ENCODE measurements around the gene BTBD3.

Gene BTBD3

GRCh38 chr20:11917663-11918062 is at the start of gene BTBD3:
Gene BTBD3 (plus strand): TSS chr20:11917893. CDS start chr20:11918276, 383 bp downstream.
- DNase-seq (ENCODE audit: low spot score) (no peak), FAIRE-seq (no peak)

GRCh38 chr20:11869641-11870040 is 48.1 kb upstream of the BTBD3 start:
- FAIRE-seq (no peak), DNase-seq (ENCODE audit: low spot score) (no peak)

GRCh38 chr20:11870411-11870810 is 47.3 kb upstream of the BTBD3 start:
- FAIRE-seq, result no peak
- DNase-seq (ENCODE audit: low spot score), result no peak

- FAIRE-seq (no peak), DNase-seq (ENCODE audit: low spot score) (no peak)
These were observed 41.1 kb upstream of the BTBD3 start for GRCh38 chr20:11876555-11876954.

- FAIRE-seq (no peak), DNase-seq (ENCODE audit: low spot score) (no peak)
These were observed 37.0 kb upstream of the BTBD3 start for GRCh38 chr20:11880680-11881079.

DNA sequence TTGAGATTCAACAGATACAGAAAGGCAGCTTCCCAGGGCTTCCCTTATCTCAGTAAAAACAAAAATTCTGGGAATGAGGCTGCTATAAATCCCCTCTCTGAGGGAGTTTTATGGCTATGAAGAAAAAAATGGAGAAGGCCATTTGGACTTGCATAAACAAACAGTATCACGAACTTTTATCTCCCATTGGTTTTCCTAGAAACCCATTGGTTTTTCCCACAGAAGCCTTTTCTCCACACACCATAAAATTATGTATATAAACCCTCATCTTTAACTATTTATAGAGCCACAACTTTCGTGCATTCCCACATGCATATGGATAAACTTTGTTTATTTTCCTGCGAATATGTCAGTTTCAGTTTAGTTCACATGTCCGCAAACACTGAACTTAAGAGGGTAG is 36.2 kb upstream of the BTBD3 start:
- no peak for DNase-seq (ENCODE audit: low spot score)
- no peak for FAIRE-seq

DNA sequence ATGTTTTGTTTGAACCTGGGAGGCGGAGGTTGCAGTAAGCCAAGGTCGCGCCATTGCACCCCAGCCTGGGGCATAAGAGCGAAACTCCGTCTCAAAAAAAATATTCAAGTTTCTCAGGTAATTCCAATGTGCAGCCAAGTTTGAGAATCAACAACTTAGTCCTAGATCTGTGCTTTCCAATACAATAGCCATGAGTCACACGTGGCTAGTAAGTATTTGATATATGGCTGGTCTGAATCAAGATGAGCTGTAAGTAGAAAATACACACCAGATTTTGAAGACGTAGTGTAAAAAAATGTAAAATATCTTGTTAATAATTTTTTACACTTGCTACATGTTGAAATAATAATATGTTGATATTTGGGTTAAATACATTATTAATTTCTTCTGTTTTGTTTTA is 35.0 kb upstream of the BTBD3 start:
- FAIRE-seq (no peak), DNase-seq (ENCODE audit: low spot score) (no peak)

DNA sequence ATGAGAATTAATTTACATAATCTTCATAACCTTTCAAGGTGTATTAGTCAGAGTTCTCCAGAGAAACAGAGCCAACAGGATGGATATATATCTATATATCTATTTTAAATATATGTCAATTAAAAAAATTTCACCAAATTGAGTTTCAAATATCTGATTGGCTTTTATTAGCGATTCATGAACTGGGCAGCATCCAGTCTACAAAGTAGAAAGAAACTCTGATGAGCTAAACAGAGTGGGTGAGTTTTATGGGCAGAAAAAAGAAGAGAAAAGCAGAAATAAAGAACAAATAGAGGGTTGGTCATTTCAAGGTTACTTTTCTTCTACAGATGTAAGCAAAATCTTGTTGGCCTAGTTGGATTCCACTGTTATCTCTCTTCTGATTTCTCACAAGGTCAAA is 29.0 kb upstream of the BTBD3 start:
- DNase-seq (ENCODE audit: low spot score), result no peak

DNA sequence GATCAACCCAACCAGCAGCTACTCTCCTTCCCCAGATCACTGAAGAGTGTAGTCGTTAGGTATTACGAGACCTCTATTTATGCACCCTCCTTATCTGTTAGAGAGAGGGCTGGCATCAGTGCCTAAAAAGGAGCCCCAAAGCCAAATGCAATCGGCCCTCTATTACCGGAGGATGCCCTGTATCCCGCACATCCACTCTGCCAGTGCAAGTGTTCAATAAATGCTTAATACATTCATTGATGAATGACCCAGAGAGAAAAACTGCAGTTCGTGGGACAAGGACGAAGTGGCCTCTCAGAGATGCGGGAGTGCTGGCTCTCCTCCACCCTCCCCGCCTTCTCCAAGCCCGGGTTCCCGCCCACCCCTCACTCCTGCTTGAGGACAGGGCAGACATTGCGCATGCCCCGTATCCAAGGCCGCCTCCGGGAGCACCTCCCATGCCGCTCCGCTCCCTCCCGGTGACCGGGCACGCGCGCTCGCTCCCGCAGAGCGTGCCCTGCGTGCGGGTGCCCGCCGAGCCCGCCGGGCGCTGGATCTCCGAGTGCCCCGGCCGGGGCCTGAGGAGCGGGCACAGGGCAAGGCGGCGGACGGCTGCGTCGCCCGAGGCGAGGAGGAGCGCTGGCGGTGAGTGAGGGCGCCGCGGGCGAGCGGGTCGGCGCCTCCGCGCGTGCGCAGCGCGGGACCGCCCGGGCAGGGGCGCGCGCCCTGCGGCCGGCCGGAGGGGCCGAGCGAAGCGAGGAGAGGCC is 27.2 kb upstream of the BTBD3 start:
- FAIRE-seq, result peak; percentile 96
- DNase-seq (ENCODE audit: low spot score), result peak; percentile 95

More for the DNA sequence above, 29.0 kb upstream of the BTBD3 start:
- no peak for FAIRE-seq

- FAIRE-seq (peak; percentile 40), DNase-seq (ENCODE audit: low spot score) (peak; percentile 69)
These were observed 26.5 kb upstream of the BTBD3 start for GRCh38 chr20:11891077-11891775.

DNA sequence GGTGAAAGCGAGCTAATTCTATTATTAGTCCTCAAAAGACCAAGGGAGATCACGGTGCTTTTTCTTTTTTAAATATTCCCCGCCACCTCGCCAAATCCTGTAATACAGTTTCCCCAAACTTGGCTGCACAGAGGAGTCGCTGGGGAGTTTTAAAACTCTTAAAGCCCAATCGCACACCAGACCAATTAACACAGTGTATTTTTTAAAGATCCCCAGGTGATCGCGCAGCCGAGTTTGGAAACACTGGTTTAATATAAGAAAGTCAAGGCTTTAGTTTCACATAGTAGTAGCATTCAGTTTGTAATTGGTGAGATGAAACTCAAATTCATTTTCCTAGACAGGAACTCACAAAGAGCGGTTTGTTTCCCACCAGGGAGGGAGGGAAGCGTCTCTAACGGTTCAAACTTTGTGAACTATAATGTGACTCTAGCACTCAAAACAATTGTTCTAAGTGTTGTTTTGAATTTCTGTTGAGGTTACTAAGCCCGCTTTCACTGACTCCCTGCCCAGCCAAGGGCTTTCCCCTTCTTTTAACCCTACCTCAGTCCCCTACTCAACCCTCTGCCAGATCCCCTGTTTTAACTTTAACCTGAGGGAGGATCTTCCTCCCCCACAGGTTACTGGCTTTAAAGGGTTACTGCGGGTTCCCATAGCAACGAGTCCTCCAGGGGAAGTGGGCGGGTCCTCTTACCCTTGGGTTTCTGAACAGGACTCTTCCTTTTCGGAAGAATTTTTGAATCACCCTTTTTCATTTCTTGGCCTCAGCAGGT is 25.7 kb upstream of the BTBD3 start:
- no peak for FAIRE-seq
- peak; percentile 75 for DNase-seq (ENCODE audit: low spot score)

GRCh38 chr20:11894062-11894461 is 23.6 kb upstream of the BTBD3 start:
- DNase-seq (ENCODE audit: low spot score) (no peak), FAIRE-seq (no peak)

- FAIRE-seq, result no peak
These were observed 21.8 kb upstream of the BTBD3 start for GRCh38 chr20:11895861-11896387.

DNA sequence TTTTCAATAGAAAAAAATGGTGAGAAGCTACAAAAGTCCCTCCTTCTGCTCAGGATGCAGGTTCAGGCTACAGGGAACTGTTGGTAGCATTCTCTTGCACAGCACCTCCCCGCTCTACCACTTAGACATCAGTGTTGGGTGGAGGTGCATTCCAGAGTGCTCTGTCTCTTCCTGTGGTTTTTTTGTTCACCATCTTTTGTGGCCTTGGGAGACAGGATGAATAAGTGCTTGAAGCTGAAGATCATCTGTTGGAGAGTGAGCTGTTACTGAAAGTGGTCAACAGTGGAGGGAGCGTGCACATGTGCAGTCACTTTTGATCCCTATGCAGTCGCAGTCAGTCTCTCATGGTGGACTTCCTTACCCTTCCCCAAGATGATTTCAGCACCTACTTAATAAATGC is 16.6 kb upstream of the BTBD3 start:
- FAIRE-seq, result peak; percentile 68
- peak; percentile 81 for DNase-seq (ENCODE audit: low spot score)

More at GRCh38 chr20:11895861-11896387, 21.8 kb upstream of the BTBD3 start:
- no peak for DNase-seq (ENCODE audit: low spot score)

GRCh38 chr20:11902285-11902697 is 15.4 kb upstream of the BTBD3 start:
- DNase-seq (ENCODE audit: low spot score) (no peak), FAIRE-seq (peak; percentile 32)

- FAIRE-seq, result no peak
- DNase-seq (ENCODE audit: low spot score), result no peak
These were observed 12.1 kb upstream of the BTBD3 start for GRCh38 chr20:11905460-11906179.

DNA sequence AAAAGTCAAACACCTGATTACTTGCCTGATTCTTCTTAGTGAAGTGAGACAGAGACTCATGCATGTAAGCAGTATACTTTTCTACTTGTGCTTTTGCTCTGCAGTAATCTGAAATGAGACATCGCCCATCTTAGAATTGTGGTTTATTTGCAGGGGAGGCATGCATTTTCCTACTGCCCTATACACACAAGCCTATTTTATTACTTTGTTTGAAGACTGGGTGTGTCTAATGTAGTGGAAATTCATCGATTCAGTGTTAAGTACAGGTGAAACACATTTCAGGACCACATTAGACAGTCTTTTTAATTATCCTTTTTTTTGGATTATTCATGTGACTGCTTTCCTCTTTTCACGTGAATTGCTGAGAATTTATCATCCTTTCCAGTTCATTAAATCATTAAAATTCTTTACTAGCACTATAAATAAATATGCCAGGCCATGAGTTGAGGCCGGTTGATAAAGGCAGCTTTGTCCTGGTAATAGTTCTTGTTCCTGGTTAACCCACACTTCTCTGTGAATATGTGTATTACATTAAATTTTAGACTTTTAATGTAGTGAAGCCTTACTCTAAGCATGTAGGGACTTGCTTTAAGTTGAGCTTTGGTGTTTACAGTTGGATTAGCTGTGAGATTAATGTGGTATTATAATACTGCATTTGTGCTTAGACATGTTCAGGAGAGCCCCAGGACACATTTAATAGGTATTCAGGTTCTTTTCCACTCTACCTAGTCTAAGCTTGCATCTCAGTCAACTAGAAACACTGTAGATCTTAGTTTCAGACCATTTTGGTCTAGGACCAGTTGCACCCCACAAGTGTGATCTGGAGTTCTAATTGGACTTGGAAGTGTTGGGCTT is 10.8 kb upstream of the BTBD3 start:
- DNase-seq (ENCODE audit: low spot score) (no peak), FAIRE-seq (no peak)

DNA sequence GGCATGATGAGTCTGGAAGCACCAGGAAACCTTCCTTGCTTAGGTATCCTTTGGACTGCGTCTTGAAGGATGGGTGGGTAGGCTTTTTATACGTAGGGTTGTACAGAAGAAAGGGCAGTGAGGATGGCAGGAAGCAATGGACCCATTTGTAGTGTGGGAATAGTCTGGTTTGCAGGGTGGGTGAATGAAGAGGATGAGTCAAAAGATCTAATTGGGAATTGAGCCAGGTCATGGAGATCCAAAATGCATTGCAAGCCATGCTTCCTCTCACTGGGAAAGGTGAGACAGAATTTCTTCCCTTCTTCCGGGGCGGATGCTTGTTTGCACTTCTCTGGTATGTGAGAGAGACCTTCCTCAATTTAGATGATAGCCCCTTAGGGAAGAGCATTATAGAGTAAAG is 10.1 kb upstream of the BTBD3 start:
- DNase-seq (ENCODE audit: low spot score), result peak; percentile 38
- FAIRE-seq, result no peak

DNA sequence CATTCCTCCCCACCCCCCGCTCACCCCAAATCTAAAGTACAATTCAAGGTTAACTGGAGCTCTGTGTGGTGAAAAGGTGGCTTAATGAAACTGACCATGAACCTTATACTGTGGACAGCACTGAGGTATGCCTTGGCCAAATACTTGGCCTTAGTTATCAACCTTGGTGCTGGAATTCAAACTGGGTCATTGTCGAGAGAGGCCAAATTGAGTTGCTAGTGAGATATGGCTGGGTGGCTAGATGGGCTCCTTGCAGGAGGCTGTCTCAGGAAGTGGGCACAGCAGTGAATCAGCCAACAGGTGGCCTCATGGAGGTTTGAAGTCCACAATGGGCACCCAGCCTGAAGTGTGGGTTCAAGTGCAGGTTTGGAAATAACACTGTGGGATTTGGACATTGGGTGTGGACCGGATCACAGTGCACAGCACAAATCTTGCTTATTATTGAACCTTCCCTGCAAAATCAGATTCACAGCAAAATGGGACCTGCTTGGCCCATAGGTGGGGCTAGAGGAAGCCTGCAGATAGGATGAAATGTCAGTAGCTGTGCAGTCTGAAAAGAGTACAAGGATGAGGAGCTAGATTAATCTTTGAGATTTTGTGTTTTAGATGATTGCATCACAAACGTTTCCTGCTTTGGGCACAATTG is 5.6 kb upstream of the BTBD3 start:
- DNase-seq (ENCODE audit: low spot score) (no peak), FAIRE-seq (no peak)

All from urothelium cell line (cell line).